Measurements from ENCODE around the gene YPEL4. TPM values are rescaled to one million over a fixed set of nuclear protein-coding genes. Genes with fewer than 3 reads are reported as not detected.

The YPEL4 gene
- total RNA-seq, 2 experiments from 2014 or later, result 0.43 to 0.73 TPM

DNA sequence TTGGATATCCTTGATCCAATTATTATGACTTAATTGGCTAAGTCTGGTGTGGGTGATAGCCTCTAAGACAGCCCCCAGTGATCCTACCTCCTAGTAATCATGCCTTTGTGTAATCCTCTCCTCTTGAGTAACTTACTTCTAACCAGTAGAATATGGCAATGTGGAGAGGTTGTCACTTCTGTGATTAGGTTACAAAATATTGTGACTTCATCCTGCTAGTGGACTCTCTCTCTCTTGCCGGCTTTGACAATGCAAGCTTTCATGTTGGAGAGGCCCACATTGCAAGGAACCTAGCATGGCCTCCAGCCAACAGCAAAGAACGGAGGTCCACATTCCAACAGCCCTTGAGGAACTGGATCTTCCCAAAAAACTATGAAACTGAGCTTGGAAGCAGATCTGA is 19.5 kb downstream of the YPEL4 start:
- CTCF ChIA-PET, result interaction anchor here (0.9 to 2.2 kb wide), 3 partner anchors 11 to 171 kb away, joined by 4 to 6 read pairs (median 4); no protein-coding TSS in a partner anchor
- no peak for DNase-seq
- H3K27me3 Mint-ChIP-seq, result peaks cover 13% of the 10 kb centered on the region
- no peak overlapping the region for H3K27ac Mint-ChIP-seq
- intact Hi-C loops (cut with micrococcal nuclease), result no loop called here
- no peaks in the 10 kb centered on the region for H3K36me3 Mint-ChIP-seq
- H3K9me3 Mint-ChIP-seq, result no peaks in the 10 kb centered on the region
- no peak overlapping the region for H3K4me3 Mint-ChIP-seq
- POLR2A ChIA-PET, result no interaction called here
- H3K4me1 Mint-ChIP-seq (ENCODE audit: low read depth), result no peaks in the 10 kb centered on the region

DNA sequence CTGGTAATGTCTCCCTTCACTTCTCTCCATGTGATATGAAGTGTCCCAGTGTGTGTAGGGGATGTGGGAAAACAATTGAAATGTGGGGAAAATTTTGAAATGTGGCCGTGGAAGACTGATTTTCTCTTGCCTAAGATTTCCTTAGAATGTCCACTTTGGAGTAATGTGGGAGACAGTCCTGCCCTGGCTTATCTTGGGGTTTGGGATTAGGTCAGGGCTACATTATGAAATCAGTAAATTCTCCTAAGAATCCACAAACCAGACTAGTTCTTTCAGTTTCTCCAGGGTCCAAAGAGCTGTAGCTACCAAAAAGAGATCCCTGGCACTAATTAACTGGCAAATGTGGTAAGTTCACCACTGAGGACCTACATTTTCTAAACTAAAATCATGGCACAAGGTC is 22.8 kb downstream of the YPEL4 start:
- POLR2A ChIA-PET, result no interaction called here
- Mint-ChIP-seq H3K27ac (no peak overlapping the region), H3K9me3 (no peaks in the 10 kb centered on the region), H3K4me3 (no peak overlapping the region), H3K36me3 (no peaks in the 10 kb centered on the region), H3K27me3 (peaks cover 4% of the 10 kb centered on the region), H3K4me1 (ENCODE audit: low read depth) (no peaks in the 10 kb centered on the region)
- intact Hi-C loops (cut with micrococcal nuclease), result no loop called here
- DNase-seq, result no peak
- CTCF ChIA-PET, result interaction anchor here (0.9 kb wide), 1 partner anchor 12 kb away, joined by 4 read pairs; no protein-coding TSS in a partner anchor

DNA sequence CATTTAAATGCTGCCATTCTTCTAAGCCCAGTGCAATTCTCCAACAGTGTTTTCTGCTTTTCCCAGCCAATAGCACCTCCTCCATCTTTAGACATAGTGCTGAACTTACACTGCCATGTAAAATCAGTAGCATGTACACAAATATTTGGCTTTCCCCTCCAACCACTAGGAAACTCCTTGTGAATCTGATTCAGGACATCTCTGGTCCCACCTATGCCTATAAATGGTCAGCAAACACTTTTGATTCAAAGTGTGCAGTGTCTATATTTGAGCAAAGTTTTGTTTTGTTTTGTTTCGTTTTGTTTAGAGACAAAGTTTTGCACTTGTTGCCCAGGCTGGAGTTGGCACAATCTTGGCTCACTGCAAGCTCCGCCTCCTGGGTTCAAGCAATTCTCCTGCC is 24.8 kb downstream of the YPEL4 start:
- Mint-ChIP-seq H3K27ac (no peak overlapping the region), H3K36me3 (no peaks in the 10 kb centered on the region), H3K4me1 (ENCODE audit: low read depth) (no peaks in the 10 kb centered on the region), H3K4me3 (no peak overlapping the region), H3K9me3 (peaks cover 5% of the 10 kb centered on the region), H3K27me3 (peaks cover 3% of the 10 kb centered on the region)
- POLR2A ChIA-PET, result no interaction called here
- intact Hi-C loops (cut with micrococcal nuclease), result no loop called here
- no peak for DNase-seq
- CTCF ChIA-PET, result no interaction called here

DNA sequence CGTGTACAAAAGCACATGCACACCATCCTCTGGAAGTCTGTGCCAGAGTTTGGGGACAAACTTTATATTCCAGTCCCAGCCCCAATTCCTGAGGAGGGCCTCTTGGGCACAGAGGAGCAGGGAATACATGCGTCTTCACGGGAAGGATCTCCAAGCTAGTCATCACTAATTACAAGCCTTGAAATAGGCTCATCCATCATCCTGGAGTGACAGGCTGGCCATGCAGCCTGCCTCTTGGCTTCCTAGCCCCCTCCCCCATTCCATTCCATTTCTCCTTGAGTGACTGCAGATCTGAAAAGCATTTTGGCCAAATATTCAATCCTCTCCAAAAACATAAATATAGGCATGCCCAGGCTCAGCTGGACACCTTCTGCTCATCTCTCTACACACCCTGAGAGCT is 27.4 kb downstream of the YPEL4 start:
- H3K4me1 Mint-ChIP-seq (ENCODE audit: low read depth), result no peaks in the 10 kb centered on the region
- peaks cover 3% of the 10 kb centered on the region for H3K27me3 Mint-ChIP-seq
- CTCF ChIA-PET, result interaction anchor here (0.5 to 1.2 kb wide), 3 partner anchors 19 to 178 kb away, joined by 3 read pairs; no protein-coding TSS in a partner anchor

DNA sequence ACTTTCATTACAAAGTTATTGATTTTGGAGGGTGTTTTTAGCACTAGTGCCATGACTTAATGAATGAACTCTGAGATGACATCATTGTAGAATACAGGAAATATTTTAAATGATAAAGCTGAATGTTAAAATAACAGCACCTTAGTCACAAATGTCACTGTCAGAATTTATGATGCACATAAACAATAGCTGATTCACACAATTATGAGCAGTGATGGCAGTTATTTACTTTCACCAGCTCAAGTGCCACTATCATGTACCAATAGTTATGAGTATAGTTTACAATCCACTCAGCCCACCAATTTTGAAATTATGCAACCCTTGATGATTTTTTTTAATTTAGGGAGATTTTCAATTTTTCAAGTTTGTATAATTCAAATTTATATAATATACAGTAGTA is 29.2 kb downstream of the YPEL4 start:
- intact Hi-C loops (cut with micrococcal nuclease), result no loop called here
- peaks cover 10% of the 10 kb centered on the region for H3K27me3 Mint-ChIP-seq
- H3K27ac Mint-ChIP-seq, result no peak overlapping the region
- H3K4me3 Mint-ChIP-seq, result no peak overlapping the region
- H3K4me1 Mint-ChIP-seq (ENCODE audit: low read depth), result no peaks in the 10 kb centered on the region
- CTCF ChIA-PET, result interaction anchor here (1.0 kb wide), 2 partner anchors 22 to 44 kb away, joined by 3 read pairs; no protein-coding TSS in a partner anchor
- POLR2A ChIA-PET, result no interaction called here
- H3K36me3 Mint-ChIP-seq, result no peaks in the 10 kb centered on the region
- DNase-seq, result no peak
- peaks cover 12% of the 10 kb centered on the region for H3K9me3 Mint-ChIP-seq

More for the DNA sequence above, 27.4 kb downstream of the YPEL4 start:
- intact Hi-C loops (cut with micrococcal nuclease), result no loop called here
- POLR2A ChIA-PET, result no interaction called here
- H3K36me3 Mint-ChIP-seq, result no peaks in the 10 kb centered on the region
- H3K9me3 Mint-ChIP-seq, result peaks cover 12% of the 10 kb centered on the region
- no peak overlapping the region for H3K4me3 Mint-ChIP-seq
- no peak overlapping the region for H3K27ac Mint-ChIP-seq
- no peak for DNase-seq

DNA sequence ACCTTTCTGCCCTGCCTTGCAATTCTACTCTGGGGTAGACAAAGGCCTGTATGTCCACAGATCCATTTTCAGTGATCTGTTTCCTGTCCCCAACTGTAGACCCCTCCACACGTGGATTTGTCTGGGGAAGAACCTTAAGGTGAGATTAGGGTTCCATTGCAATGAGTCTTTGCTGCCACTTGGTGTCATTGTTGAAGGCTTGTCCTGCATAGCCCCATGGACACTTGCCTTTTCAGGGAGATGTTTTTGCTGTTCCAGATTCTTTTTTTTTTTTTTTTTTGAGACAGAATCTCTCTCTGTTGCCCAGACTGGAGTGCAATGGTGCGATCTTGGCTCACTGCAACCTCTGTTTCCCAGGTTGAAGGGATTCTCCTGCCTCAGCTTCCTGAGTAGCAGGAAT is 30.4 kb downstream of the YPEL4 start:
- H3K4me3 Mint-ChIP-seq, result no peak overlapping the region
- H3K36me3 Mint-ChIP-seq, result no peaks in the 10 kb centered on the region
- peaks cover 12% of the 10 kb centered on the region for H3K9me3 Mint-ChIP-seq
- POLR2A ChIA-PET, result no interaction called here
- no peak for DNase-seq
- no peaks in the 10 kb centered on the region for H3K4me1 Mint-ChIP-seq (ENCODE audit: low read depth)
- intact Hi-C loops (cut with micrococcal nuclease), result no loop called here
- CTCF ChIA-PET, result no interaction called here
- H3K27me3 Mint-ChIP-seq, result peaks cover 10% of the 10 kb centered on the region
- H3K27ac Mint-ChIP-seq, result no peak overlapping the region

DNA sequence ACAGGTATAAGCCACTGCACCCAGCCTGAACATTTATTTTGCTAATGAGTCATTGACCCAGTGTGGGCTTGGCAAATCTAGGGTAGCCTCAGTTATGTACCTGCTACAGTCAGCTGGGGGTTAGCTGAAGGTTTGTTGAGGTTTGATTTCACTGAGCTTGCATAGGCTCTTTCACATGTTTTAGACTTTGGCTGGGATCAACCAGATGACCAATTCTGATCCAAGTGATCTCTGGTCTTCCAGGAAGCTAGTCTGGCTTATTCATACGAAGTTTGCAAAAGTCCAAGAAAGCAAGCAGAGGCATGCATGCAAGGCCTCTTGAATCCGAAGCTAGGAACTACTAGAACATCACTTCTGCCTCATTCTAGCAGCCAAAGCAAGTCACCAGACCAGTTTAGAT is 31.3 kb downstream of the YPEL4 start:
- Mint-ChIP-seq H3K27me3 (peaks cover 10% of the 10 kb centered on the region), H3K4me3 (no peak overlapping the region), H3K36me3 (no peaks in the 10 kb centered on the region), H3K9me3 (peaks cover 12% of the 10 kb centered on the region), H3K27ac (no peak overlapping the region), H3K4me1 (ENCODE audit: low read depth) (no peaks in the 10 kb centered on the region)
- intact Hi-C loops (cut with micrococcal nuclease), result no loop called here
- ChIA-PET CTCF (no interaction called here), POLR2A (interaction anchor here (0.6 kb wide), 1 partner anchor 22 kb away, joined by 3 read pairs; no protein-coding TSS in a partner anchor)
- no peak for DNase-seq

DNA sequence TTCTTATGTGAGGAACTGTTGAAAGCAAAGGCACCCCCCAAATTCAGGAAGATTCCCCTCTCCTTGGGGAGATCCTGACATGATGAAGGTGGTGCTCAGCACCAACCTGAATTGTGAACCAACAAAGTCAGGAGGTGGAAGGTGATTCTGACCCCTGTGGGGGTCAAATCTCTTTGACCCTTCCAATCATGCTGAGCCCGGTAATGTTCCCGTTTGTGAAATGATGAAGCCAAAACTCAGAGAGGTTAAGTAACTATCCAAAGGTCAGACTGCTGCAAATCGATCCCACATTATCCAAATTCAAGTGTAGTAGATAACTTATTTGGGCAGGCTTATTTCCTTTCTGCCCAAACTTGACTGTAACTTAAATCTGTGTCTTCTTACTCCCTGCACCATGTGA is 33.1 kb downstream of the YPEL4 start:
- no peak overlapping the region for H3K4me3 Mint-ChIP-seq
- CTCF ChIA-PET, result no interaction called here
- POLR2A ChIA-PET, result no interaction called here
- DNase-seq, result no peak
- H3K27ac Mint-ChIP-seq, result no peak overlapping the region
- intact Hi-C loops (cut with micrococcal nuclease), result no loop called here
- peaks cover 12% of the 10 kb centered on the region for H3K9me3 Mint-ChIP-seq
- no peaks in the 10 kb centered on the region for H3K4me1 Mint-ChIP-seq (ENCODE audit: low read depth)
- H3K27me3 Mint-ChIP-seq, result peaks cover 15% of the 10 kb centered on the region
- H3K36me3 Mint-ChIP-seq, result no peaks in the 10 kb centered on the region

DNA sequence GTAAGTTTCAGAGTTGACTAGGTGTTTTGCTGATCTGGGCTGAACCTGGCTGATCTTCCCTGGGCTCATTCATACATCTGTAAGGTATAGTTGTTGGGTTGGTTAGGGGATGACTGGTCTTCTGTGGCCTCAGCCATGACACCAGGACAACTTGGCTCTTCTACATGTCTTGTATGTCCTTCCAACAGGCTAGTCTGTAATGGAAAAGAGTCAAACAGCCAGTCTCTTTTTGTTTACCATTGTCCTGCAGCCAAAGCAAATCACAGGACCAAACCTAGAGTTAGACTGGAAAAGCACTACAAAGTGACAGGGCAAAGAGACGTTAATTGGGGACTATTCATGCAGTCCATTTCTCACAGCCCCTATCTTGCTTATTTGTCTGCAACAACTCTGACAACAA is 34.4 kb downstream of the YPEL4 start:
- no peak overlapping the region for H3K27ac Mint-ChIP-seq
- no peak overlapping the region for H3K4me3 Mint-ChIP-seq
- intact Hi-C loops (cut with micrococcal nuclease), result no loop called here
- DNase-seq, result no peak
- peaks cover 15% of the 10 kb centered on the region for H3K27me3 Mint-ChIP-seq
- ChIA-PET POLR2A (no interaction called here), CTCF (interaction anchor here (0.7 kb wide), 1 partner anchor 97 kb away, joined by 5 read pairs; no protein-coding TSS in a partner anchor)
- no peaks in the 10 kb centered on the region for H3K4me1 Mint-ChIP-seq (ENCODE audit: low read depth)
- peaks cover 9% of the 10 kb centered on the region for H3K9me3 Mint-ChIP-seq
- H3K36me3 Mint-ChIP-seq, result no peaks in the 10 kb centered on the region

DNA sequence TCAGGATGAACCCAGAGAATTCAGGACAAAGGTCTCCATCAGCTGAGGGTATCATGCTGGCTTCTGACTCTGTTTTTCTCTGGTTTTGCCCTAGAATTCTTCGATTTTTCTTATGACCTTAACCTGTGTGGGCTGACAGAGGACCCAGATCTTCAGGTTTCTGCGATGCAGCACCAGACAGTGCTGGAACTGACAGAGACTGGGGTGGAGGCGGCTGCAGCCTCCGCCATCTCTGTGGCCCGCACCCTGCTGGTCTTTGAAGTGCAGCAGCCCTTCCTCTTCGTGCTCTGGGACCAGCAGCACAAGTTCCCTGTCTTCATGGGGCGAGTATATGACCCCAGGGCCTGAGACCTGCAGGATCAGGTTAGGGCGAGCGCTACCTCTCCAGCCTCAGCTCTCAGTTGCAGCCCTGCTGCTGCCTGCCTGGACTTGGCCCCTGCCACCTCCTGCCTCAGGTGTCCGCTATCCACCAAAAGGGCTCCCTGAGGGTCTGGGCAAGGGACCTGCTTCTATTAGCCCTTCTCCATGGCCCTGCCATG is 35.4 kb downstream of the YPEL4 start:
- Mint-ChIP-seq H3K4me1 (ENCODE audit: low read depth) (no peaks in the 10 kb centered on the region), H3K4me3 (no peak overlapping the region), H3K36me3 (no peaks in the 10 kb centered on the region), H3K27ac (no peak overlapping the region), H3K27me3 (peaks cover 15% of the 10 kb centered on the region), H3K9me3 (peaks cover 2% of the 10 kb centered on the region)
- POLR2A ChIA-PET, result no interaction called here
- intact Hi-C loops (cut with micrococcal nuclease), result no loop called here
- no peak for DNase-seq
- CTCF ChIA-PET, result no interaction called here

DNA sequence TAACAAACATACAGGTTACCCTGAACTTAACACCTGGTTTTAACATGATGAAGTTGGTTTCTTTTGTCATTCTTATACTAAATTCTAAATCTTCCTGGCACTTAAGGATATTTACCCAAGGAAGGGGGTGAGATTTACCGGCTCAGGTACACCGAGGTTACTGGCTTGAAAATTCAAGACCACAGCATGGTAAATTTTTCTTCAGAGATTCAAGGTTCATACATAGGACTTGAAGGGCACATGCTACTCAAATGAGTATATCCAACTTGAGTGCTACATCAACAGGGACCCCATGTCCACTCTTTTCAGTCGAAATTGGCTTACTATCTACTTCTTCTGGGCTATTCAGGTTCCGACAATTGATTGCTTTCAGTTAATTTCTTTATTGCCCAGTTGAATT is 39.5 kb downstream of the YPEL4 start:
- Mint-ChIP-seq H3K36me3 (no peaks in the 10 kb centered on the region), H3K27ac (no peak overlapping the region), H3K4me3 (no peak overlapping the region), H3K27me3 (peaks cover 7% of the 10 kb centered on the region), H3K9me3 (no peaks in the 10 kb centered on the region), H3K4me1 (ENCODE audit: low read depth) (no peaks in the 10 kb centered on the region)
- ChIA-PET POLR2A (no interaction called here), CTCF (no interaction called here)
- intact Hi-C loops (cut with micrococcal nuclease), result no loop called here
- no peak for DNase-seq

DNA sequence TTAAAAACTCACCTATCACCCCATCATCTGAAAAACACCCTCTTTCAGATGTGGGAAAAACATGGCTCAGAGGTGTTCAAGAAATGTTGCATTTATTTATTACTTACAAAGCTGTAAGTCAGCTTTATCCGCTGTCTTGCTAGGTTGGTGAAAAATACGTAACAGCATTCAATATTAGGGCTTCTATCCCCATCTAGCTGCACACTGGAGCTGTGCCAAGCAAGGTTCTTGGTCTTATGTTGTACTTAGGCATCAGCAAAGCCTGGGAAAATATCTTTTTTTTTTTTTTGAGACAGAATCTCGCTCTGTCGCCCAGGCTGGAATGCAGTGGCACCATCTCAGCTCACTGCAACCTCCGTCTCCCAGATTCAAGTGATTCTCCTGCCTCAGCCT is 44.7 kb downstream of the YPEL4 start:
- no peaks in the 10 kb centered on the region for H3K4me1 Mint-ChIP-seq (ENCODE audit: low read depth)
- CTCF ChIA-PET, result interaction anchor here (0.6 to 1.5 kb wide), 4 partner anchors 37 to 112 kb away, joined by 3 to 4 read pairs (median 3); no protein-coding TSS in a partner anchor

DNA sequence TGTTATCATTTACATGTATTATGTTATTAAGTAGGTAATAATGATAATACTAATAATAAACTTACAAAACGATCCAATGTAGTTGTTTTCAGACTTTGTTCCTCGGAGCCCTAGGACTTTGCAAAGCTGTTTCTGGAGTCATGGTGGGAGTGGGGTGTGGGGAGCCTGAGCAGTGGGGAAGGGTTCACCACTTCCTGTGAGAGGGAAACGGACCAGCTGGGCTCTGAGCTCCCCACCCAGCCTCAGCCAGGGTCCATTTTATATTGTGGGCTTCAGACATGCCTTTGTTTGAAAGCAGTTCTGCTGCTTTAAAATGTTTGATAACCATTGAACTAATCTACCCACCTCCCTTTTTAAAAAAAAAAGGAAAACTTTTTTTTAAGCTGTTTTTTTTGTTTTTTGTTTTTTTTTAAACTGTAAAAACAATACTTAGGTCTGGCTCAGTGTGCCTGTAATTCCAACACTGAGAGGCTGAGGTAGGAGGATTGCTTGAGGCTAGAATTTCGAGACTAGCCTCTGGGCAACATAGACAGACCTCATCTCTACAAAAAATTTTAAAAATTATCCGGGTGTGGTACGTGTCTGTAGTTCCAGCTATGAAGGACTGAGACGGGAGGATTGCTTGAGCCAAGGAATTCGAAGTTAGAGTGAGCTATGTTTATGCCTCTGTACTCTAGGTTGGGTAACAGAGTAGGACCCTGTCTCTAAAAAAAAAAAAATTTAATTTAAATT is 45.2 kb downstream of the YPEL4 start:
- no peak for DNase-seq
- Mint-ChIP-seq H3K4me3 (no peak overlapping the region), H3K27ac (no peak overlapping the region), H3K4me1 (ENCODE audit: low read depth) (no peaks in the 10 kb centered on the region), H3K36me3 (no peaks in the 10 kb centered on the region), H3K9me3 (no peaks in the 10 kb centered on the region), H3K27me3 (peaks cover 11% of the 10 kb centered on the region)
- ChIA-PET POLR2A (no interaction called here), CTCF (interaction anchor here (0.6 to 1.5 kb wide), 5 partner anchors 36 to 111 kb away, joined by 3 to 4 read pairs (median 3); no protein-coding TSS in a partner anchor)
- intact Hi-C loops (cut with micrococcal nuclease), result no loop called here

More for the DNA sequence above, 44.7 kb downstream of the YPEL4 start:
- no peaks in the 10 kb centered on the region for H3K9me3 Mint-ChIP-seq
- H3K36me3 Mint-ChIP-seq, result no peaks in the 10 kb centered on the region
- H3K4me3 Mint-ChIP-seq, result no peak overlapping the region
- POLR2A ChIA-PET, result no interaction called here
- H3K27me3 Mint-ChIP-seq, result peaks cover 7% of the 10 kb centered on the region
- intact Hi-C loops (cut with micrococcal nuclease), result no loop called here
- no peak for DNase-seq
- H3K27ac Mint-ChIP-seq, result no peak overlapping the region

Measured in activated CD4-positive, alpha-beta memory T cell treated with anti-CD3 and anti-CD28 coated beads for 36 hours (primary cell).